Muscle layer of duodenum (tissue), 2 donors: Measurements from ENCODE around the gene AADACL3.
"Not testable (repeated sequence)": the region's sequence is repeated elsewhere in the genome, so short reads cannot be mapped to it uniquely, and the experiment has no call there.

Experiments used
- H3K27ac ChIP-seq: one replicate; pipeline ENCODE4 v1.7.0; 2013; ENCODE audit warnings: mild to moderate bottlenecking, low read length
- H3K27me3 ChIP-seq: one replicate; pipeline ENCODE4 v1.7.0; 2013; ENCODE audit warnings: low read depth, mild to moderate bottlenecking, control low read depth, low read length
- H3K36me3 ChIP-seq, 2 donors: one replicate each; pipeline ENCODE4 v1.7.0; 2013; ENCODE audit warnings: low read length in 2 of 2, control low read depth in 1 of 2, mild to moderate bottlenecking in 1 of 2; ENCODE audit not compliant: insufficient read depth in 2 of 2, control insufficient read depth in 1 of 2
- H3K4me1 ChIP-seq, 2 donors: one replicate each; pipeline ENCODE4 v1.7.0; 2013; ENCODE audit warnings: low read length in 2 of 2, mild to moderate bottlenecking in 2 of 2, control low read depth in 1 of 2, moderate library complexity in 1 of 2; ENCODE audit not compliant: insufficient read depth in 2 of 2, control insufficient read depth in 1 of 2
- H3K4me3 ChIP-seq, 2 donors: one replicate each; pipeline ENCODE4 v1.7.0; 2013; ENCODE audit warnings: low read length in 2 of 2, low read depth in 1 of 2, mild to moderate bottlenecking in 1 of 2
- H3K9me3 ChIP-seq, 2 donors: one replicate each; pipeline ENCODE4 v1.7.0; 2013; ENCODE audit warnings: low read length in 2 of 2, control low read depth in 1 of 2, mild to moderate bottlenecking in 1 of 2; ENCODE audit not compliant: control insufficient read depth in 1 of 2
- donor health status: healthy.

Gene AADACL3

GRCh38 chr1:12717301-12717838, 1.5 kb downstream of the AADACL3 start:
- Histone ChIP-seq H3K4me3 (no peak overlapping the region), H3K4me1 (no peaks in the 10 kb centered on the region), H3K27me3 (no peaks in the 10 kb centered on the region), H3K27ac (no peak overlapping the region), H3K9me3 (no peaks in the 10 kb centered on the region), H3K36me3 (no peaks in the 10 kb centered on the region)

- H3K36me3 ChIP-seq = no peaks in the 10 kb centered on the region
- no peak overlapping the region for H3K4me3 ChIP-seq
- H3K27ac ChIP-seq = no peak overlapping the region
- no peaks in the 10 kb centered on the region for H3K4me1 ChIP-seq
- H3K9me3 ChIP-seq = no peaks in the 10 kb centered on the region
- no peaks in the 10 kb centered on the region for H3K27me3 ChIP-seq
Measured at GRCh38 chr1:12722626-12723025, 6.7 kb downstream of the AADACL3 start.

GRCh38 chr1:12728391-12728790, 12.5 kb downstream of the AADACL3 start:
- Histone ChIP-seq H3K27me3 (no peaks in the 10 kb centered on the region), H3K36me3 (no peaks in the 10 kb centered on the region)

GRCh38 chr1:12730156-12730555, 14.2 kb downstream of the AADACL3 start:
- Histone ChIP-seq H3K27me3 (no peaks in the 10 kb centered on the region), H3K9me3 (peaks cover 0 to 15% of the 10 kb centered on the region in 2 donors), H3K27ac (no peak overlapping the region), H3K4me1 (no peaks in the 10 kb centered on the region), H3K36me3 (no peaks in the 10 kb centered on the region), H3K4me3 (no peak overlapping the region)

More at GRCh38 chr1:12728391-12728790, 12.5 kb downstream of the AADACL3 start:
- Histone ChIP-seq H3K4me3 (no peak overlapping the region), H3K4me1 (no peaks in the 10 kb centered on the region), H3K27ac (no peak overlapping the region), H3K9me3 (peaks cover 0 to 15% of the 10 kb centered on the region in 2 donors)

- H3K36me3 ChIP-seq, H3K27ac ChIP-seq, H3K27me3 ChIP-seq, H3K4me1 ChIP-seq, H3K4me3 ChIP-seq: not testable (repeated sequence)
- H3K9me3 ChIP-seq = peaks cover 0 to 15% of the 10 kb centered on the region in 2 donors
Measured at GRCh38 chr1:12731084-12731483, 15.2 kb downstream of the AADACL3 start.

GRCh38 chr1:12734651-12735050, 18.7 kb downstream of the AADACL3 start:
- Histone ChIP-seq H3K4me3 (no peak overlapping the region), H3K27me3 (no peaks in the 10 kb centered on the region), H3K4me1 (no peaks in the 10 kb centered on the region), H3K36me3 (no peaks in the 10 kb centered on the region), H3K9me3 (peaks cover 0 to 11% of the 10 kb centered on the region in 2 donors), H3K27ac (no peak overlapping the region)

GRCh38 chr1:12738934-12739333, 23.0 kb downstream of the AADACL3 start:
- Histone ChIP-seq H3K27ac (no peak overlapping the region), H3K4me3 (no peak overlapping the region), H3K27me3 (no peaks in the 10 kb centered on the region)

GRCh38 chr1:12739613-12740012, 23.7 kb downstream of the AADACL3 start:
- Histone ChIP-seq H3K27ac (no peak overlapping the region), H3K4me3 (no peak overlapping the region), H3K36me3 (no peaks in the 10 kb centered on the region), H3K27me3 (no peaks in the 10 kb centered on the region), H3K4me1 (no peaks in the 10 kb centered on the region), H3K9me3 (no peaks in the 10 kb centered on the region)

More at GRCh38 chr1:12738934-12739333, 23.0 kb downstream of the AADACL3 start:
- Histone ChIP-seq H3K9me3 (no peaks in the 10 kb centered on the region), H3K4me1 (no peaks in the 10 kb centered on the region), H3K36me3 (no peaks in the 10 kb centered on the region)

- H3K4me1 ChIP-seq = peaks cover 0 to 9% of the 10 kb centered on the region in 2 donors
- no peaks in the 10 kb centered on the region for H3K36me3 ChIP-seq
- H3K9me3 ChIP-seq = no peaks in the 10 kb centered on the region
- no peaks in the 10 kb centered on the region for H3K27me3 ChIP-seq
- no peak overlapping the region for H3K27ac ChIP-seq
- no peak overlapping the region for H3K4me3 ChIP-seq
Measured at GRCh38 chr1:12741946-12742345, 26.0 kb downstream of the AADACL3 start.

GRCh38 chr1:12745126-12745991, 29.4 kb downstream of the AADACL3 start:
- Histone ChIP-seq H3K36me3 (no peaks in the 10 kb centered on the region), H3K4me3 (no peak overlapping the region), H3K27ac (no peak overlapping the region), H3K4me1 (peaks cover 0 to 9% of the 10 kb centered on the region in 2 donors), H3K9me3 (peaks cover 14 to 18% of the 10 kb centered on the region in 2 donors), H3K27me3 (no peaks in the 10 kb centered on the region)

GRCh38 chr1:12745992-12746323, 30.0 kb downstream of the AADACL3 start, which contains the start of gene CFAP107:
Gene CFAP107, plus strand, starts transcription at chr1:12746200. Its CDS starts 231 bp downstream, at chr1:12746431.
- no peak within 1 kb of the TSS for H3K4me3 ChIP-seq
- H3K36me3 ChIP-seq = no peaks in the 10 kb centered on the region
- peaks cover 16 to 18% of the 10 kb centered on the region in 2 donors for H3K9me3 ChIP-seq
- H3K4me1 ChIP-seq = peaks cover 0 to 9% of the 10 kb centered on the region in 2 donors
- no peak within 1 kb of the TSS for H3K27ac ChIP-seq
- no peaks in the 10 kb centered on the region for H3K27me3 ChIP-seq
